Natural killer cell (primary cell): ENCODE measurements around the gene TRAF5. TPM values are rescaled to one million over a fixed set of nuclear protein-coding genes. Genes with fewer than 3 reads are reported as not detected.

Experiments
- ATAC-seq, 3 donors: fragments of 150-1000 bp in 2 of 3; fragments of 200-7000 bp in 1 of 3; cut with Tn5 transposase; 1 replicate in 1 of 3; 2 replicates in 2 of 3; pipeline ENCODE4 v1.10.0; 2021; ENCODE audit warnings: mild to moderate bottlenecking in 2 of 3, moderate library complexity in 2 of 3
- DNase-seq, 2 donors: peaks; one replicate each; pipeline versions ENCODE4 v3.0.0 to v3.0.0-alpha.2; 2013 to 2021; ENCODE audit warnings: mixed read lengths in 1 of 2
- H3K27ac ChIP-seq: one replicate; pipeline ENCODE4 v1.5.1; 2013; ENCODE audit warnings: mild to moderate bottlenecking, low read length
- H3K27me3 ChIP-seq: one replicate; pipeline ENCODE4 v1.6.1; 2013; ENCODE audit warnings: low read length; ENCODE audit not compliant: control insufficient read depth, insufficient read depth
- H3K36me3 ChIP-seq: one replicate; pipeline ENCODE4 v1.6.1; 2013; ENCODE audit warnings: low read length; ENCODE audit not compliant: control insufficient read depth, insufficient read depth
- H3K4me1 ChIP-seq: one replicate; pipeline ENCODE4 v1.6.1; 2013; ENCODE audit warnings: low read length; ENCODE audit not compliant: control insufficient read depth, insufficient read depth
- H3K4me3 ChIP-seq: one replicate; pipeline ENCODE4 v1.5.1; 2013; ENCODE audit warnings: low read length
- H3K9me3 ChIP-seq: one replicate; pipeline ENCODE4 v1.6.1; 2013; ENCODE audit warnings: low read length; ENCODE audit not compliant: control insufficient read depth, insufficient read depth
- H3K27ac Mint-ChIP-seq, 2 donors: one replicate each; pipeline ENCODE4 v1.8.0; 2022; ENCODE audit warnings: mild to moderate bottlenecking in 2 of 2, mixed read lengths in 2 of 2, moderate library complexity in 1 of 2
- H3K27me3 Mint-ChIP-seq, 2 donors: one replicate each; pipeline ENCODE4 v1.8.0; 2022; ENCODE audit warnings: low read depth in 2 of 2, mixed read lengths in 2 of 2
- H3K36me3 Mint-ChIP-seq: one replicate; pipeline ENCODE4 v1.8.0; 2022; ENCODE audit warnings: mixed read lengths
- H3K4me1 Mint-ChIP-seq, 2 donors: one replicate each; pipeline ENCODE4 v1.8.0; 2022; ENCODE audit warnings: mixed read lengths in 2 of 2
- H3K4me3 Mint-ChIP-seq: one replicate; pipeline ENCODE4 v1.8.0; 2022; ENCODE audit warnings: mild to moderate bottlenecking, moderate library complexity, mixed read lengths
- H3K9me3 Mint-ChIP-seq, 2 donors: one replicate each; pipeline ENCODE4 v1.8.0; 2022; ENCODE audit warnings: mixed read lengths in 2 of 2
- CTCF ChIP-seq: fragments of 200-600 bp; IDR thresholded peaks from one replicate; pipeline ENCODE4 v1.8.0; 2022; ENCODE audit warnings: antibody characterized with exemption
- WGBS: methylation state at CpG from one replicate; pipeline ENCODE4 v1.1.7; 2013; ENCODE audit warnings: missing lambda C conversion rate; ENCODE audit not compliant: insufficient coverage; 5-methylcytosine and 5-hydroxymethylcytosine counted together
- intact Hi-C: fragments of 100-400 bp; cut with micrococcal nuclease; formaldehyde crosslinking; loops from one replicate; pipeline ENCODE4 v1.14.2; 2022
- total RNA-seq, 4 donors: library from RNA; stranded (reverse); fragments of 120-200 nt in 1 of 4; gene quantifications; one replicate each; pipeline versions ENCODE4 v1.2.3 to v1.2.4, GENCODE V29; 2013 to 2022

The TRAF5 gene, protein sequence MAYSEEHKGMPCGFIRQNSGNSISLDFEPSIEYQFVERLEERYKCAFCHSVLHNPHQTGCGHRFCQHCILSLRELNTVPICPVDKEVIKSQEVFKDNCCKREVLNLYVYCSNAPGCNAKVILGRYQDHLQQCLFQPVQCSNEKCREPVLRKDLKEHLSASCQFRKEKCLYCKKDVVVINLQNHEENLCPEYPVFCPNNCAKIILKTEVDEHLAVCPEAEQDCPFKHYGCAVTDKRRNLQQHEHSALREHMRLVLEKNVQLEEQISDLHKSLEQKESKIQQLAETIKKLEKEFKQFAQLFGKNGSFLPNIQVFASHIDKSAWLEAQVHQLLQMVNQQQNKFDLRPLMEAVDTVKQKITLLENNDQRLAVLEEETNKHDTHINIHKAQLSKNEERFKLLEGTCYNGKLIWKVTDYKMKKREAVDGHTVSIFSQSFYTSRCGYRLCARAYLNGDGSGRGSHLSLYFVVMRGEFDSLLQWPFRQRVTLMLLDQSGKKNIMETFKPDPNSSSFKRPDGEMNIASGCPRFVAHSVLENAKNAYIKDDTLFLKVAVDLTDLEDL
- total RNA-seq = 10 to 100 TPM; 52.3 to 74.4 (median 55.6) TPM
- total RNA-seq (2013) = 124 TPM

GRCh38 chr1:211326528-211327345 is at the start of gene TRAF5:
TSS of gene TRAF5 (plus strand) at chr1:211326833. CDS start at chr1:211353240, 26,407 bp downstream.
- DNase-seq = peak; percentile 48 to 64
- peak; percentile 61 to 65 (median 62) for ATAC-seq
- Histone ChIP-seq H3K27ac (peak within 1 kb of the TSS; percentile 89), H3K36me3 (peaks cover 5% of the 10 kb centered on the region), H3K9me3 (no peaks in the 10 kb centered on the region), H3K27me3 (no peaks in the 10 kb centered on the region), H3K4me3 (peak within 1 kb of the TSS; percentile 86), H3K4me1 (peaks cover 53% of the 10 kb centered on the region)
- under 1% methylated on average over 91 of the region's 91 CpGs for WGBS
- Mint-ChIP-seq H3K4me3 (peak within 1 kb of the TSS; percentile 95), H3K4me1 (peaks cover 55 to 64% of the 10 kb centered on the region in 2 donors), H3K9me3 (no peaks in the 10 kb centered on the region), H3K36me3 (no peaks in the 10 kb centered on the region), H3K27ac (peak within 1 kb of the TSS; percentile 90 to 96), H3K27me3 (no peaks in the 10 kb centered on the region)
- TF ChIP-seq CTCF = no peak
- intact Hi-C loops = loop anchor here (2.0 kb wide), 1 partner anchor 56 kb away; no protein-coding TSS in a partner anchor

GRCh38 chr1:211279340-211279739 is 47.3 kb upstream of the TRAF5 start:
- H3K4me3 ChIP-seq = no peak overlapping the region
- H3K4me1 ChIP-seq = no peaks in the 10 kb centered on the region
- H3K36me3 ChIP-seq = peaks cover 64% of the 10 kb centered on the region
- no CpG with 5 or more reads among the region's 1 CpG for WGBS
- DNase-seq = no peak
- Mint-ChIP-seq H3K9me3 (no peaks in the 10 kb centered on the region), H3K27me3 (no peaks in the 10 kb centered on the region), H3K36me3 (no peaks in the 10 kb centered on the region), H3K4me3 (no peak overlapping the region), H3K27ac (no peak overlapping the region), H3K4me1 (no peaks in the 10 kb centered on the region)
- TF ChIP-seq CTCF = no peak
- no peak for ATAC-seq
- H3K9me3 ChIP-seq = no peaks in the 10 kb centered on the region
- no peaks in the 10 kb centered on the region for H3K27me3 ChIP-seq
- intact Hi-C loops = no loop called here
- H3K27ac ChIP-seq = no peak overlapping the region

GRCh38 chr1:211280910-211281309 is 45.7 kb upstream of the TRAF5 start:
- no peak overlapping the region for H3K27ac Mint-ChIP-seq
- Histone ChIP-seq H3K4me1 (no peaks in the 10 kb centered on the region), H3K27me3 (no peaks in the 10 kb centered on the region), H3K9me3 (no peaks in the 10 kb centered on the region), H3K4me3 (no peak overlapping the region), H3K36me3 (peaks cover 66% of the 10 kb centered on the region), H3K27ac (no peak overlapping the region)
- H3K9me3 Mint-ChIP-seq = no peaks in the 10 kb centered on the region
- TF ChIP-seq CTCF = no peak
- H3K27me3 Mint-ChIP-seq = no peaks in the 10 kb centered on the region
- no peak overlapping the region for H3K4me3 Mint-ChIP-seq
- H3K4me1 Mint-ChIP-seq = peaks cover 6 to 12% of the 10 kb centered on the region in 2 donors
- intact Hi-C loops = no loop called here
- no peaks in the 10 kb centered on the region for H3K36me3 Mint-ChIP-seq
- 96% methylated on average over 4 of the region's 4 CpGs for WGBS
- ATAC-seq = no peak
- DNase-seq = no peak
